Activated naive CD4-positive, alpha-beta T cell treated with anti-CD3 and anti-CD28 coated beads, Interleukin-2, amount 50 U/mL, for 16 hours (primary cell): ENCODE results near the gene GUCY2C.
"Not testable (repeated sequence)": the region's sequence is repeated elsewhere in the genome, so short reads cannot be mapped to it uniquely, and the experiment has no call there.

Experiments
- DNase-seq: peaks from one replicate; pipeline ENCODE4 v3.0.0-alpha.2; 2020

Gene GUCY2C

GRCh38 chr12:14696265-14696741, at the start of gene GUCY2C:
GUCY2C (minus strand) TSS chr12:14696599; CDS start chr12:14696448, 151 bp downstream.
- no peak for DNase-seq

- DNase-seq, result no peak
These were observed 46.7 kb upstream of the GUCY2C start for GRCh38 chr12:14743061-14743460.

- DNase-seq, result no peak
These were observed 45.5 kb upstream of the GUCY2C start for GRCh38 chr12:14741942-14742341.

GRCh38 chr12:14741153-14741552, 44.8 kb upstream of the GUCY2C start:
- no peak for DNase-seq

- DNase-seq, result not testable (repeated sequence)
These were observed 40.0 kb upstream of the GUCY2C start for GRCh38 chr12:14736441-14736840.

GRCh38 chr12:14731821-14732220, 35.4 kb upstream of the GUCY2C start:
- DNase-seq, result no peak

GRCh38 chr12:14729586-14729985, 33.2 kb upstream of the GUCY2C start:
- no peak for DNase-seq

GRCh38 chr12:14723763-14724162, 27.4 kb upstream of the GUCY2C start:
- peak; percentile 51 for DNase-seq

- DNase-seq, result peak; percentile 27
These were observed 20.5 kb upstream of the GUCY2C start for GRCh38 chr12:14716848-14717444.

- DNase-seq, result no peak
These were observed 18.0 kb upstream of the GUCY2C start for GRCh38 chr12:14714437-14714836.

- no peak for DNase-seq
These were observed 14.4 kb upstream of the GUCY2C start for GRCh38 chr12:14710632-14711320.

GRCh38 chr12:14701809-14702568, 5.6 kb upstream of the GUCY2C start:
- no peak for DNase-seq

GRCh38 chr12:14700935-14701334, 4.5 kb upstream of the GUCY2C start:
- DNase-seq, result no peak

GRCh38 chr12:14699923-14700322, 3.5 kb upstream of the GUCY2C start:
- no peak for DNase-seq

- no peak for DNase-seq
These were observed 2.2 kb upstream of the GUCY2C start for GRCh38 chr12:14698555-14698954.

GRCh38 chr12:14695715-14696141, 671 bp downstream of the GUCY2C start:
- no peak for DNase-seq

- no peak for DNase-seq
These were observed 1.4 kb downstream of the GUCY2C start for GRCh38 chr12:14694970-14695369.

GRCh38 chr12:14694145-14694714, 2.2 kb downstream of the GUCY2C start:
- DNase-seq, result no peak

- no peak for DNase-seq
These were observed 3.3 kb downstream of the GUCY2C start for GRCh38 chr12:14693116-14693515.

GRCh38 chr12:14691560-14691959, 4.8 kb downstream of the GUCY2C start:
- DNase-seq, result no peak

GRCh38 chr12:14689996-14690395, 6.4 kb downstream of the GUCY2C start:
- no peak for DNase-seq

GRCh38 chr12:14689144-14689543, 7.3 kb downstream of the GUCY2C start:
- DNase-seq, result no peak

- DNase-seq, result not testable (repeated sequence)
These were observed 14.2 kb downstream of the GUCY2C start for GRCh38 chr12:14682231-14682630.
